HG03025 (cell line): ENCODE data around the gene ZNF71.

Experiments used
- ATAC-seq: cut with Tn5 transposase; IDR thresholded peaks from one replicate; pipeline ENCODE4 v1.9.1; 2021; ENCODE audit warnings: mild to moderate bottlenecking, moderate library complexity; ENCODE audit not compliant: unreplicated experiment, low FRiP score

The ZNF71 gene

GRCh38 chr19:56594783-56595547, at the start of gene ZNF71:
Gene ZNF71, plus strand, starts transcription at chr19:56595302. Its CDS starts 6,257 bp downstream, at chr19:56601559.
- ATAC-seq: peak; percentile 92

- no peak for ATAC-seq
Observed at GRCh38 chr19:56547535-56547934, 47.6 kb upstream of the ZNF71 start.

DNA sequence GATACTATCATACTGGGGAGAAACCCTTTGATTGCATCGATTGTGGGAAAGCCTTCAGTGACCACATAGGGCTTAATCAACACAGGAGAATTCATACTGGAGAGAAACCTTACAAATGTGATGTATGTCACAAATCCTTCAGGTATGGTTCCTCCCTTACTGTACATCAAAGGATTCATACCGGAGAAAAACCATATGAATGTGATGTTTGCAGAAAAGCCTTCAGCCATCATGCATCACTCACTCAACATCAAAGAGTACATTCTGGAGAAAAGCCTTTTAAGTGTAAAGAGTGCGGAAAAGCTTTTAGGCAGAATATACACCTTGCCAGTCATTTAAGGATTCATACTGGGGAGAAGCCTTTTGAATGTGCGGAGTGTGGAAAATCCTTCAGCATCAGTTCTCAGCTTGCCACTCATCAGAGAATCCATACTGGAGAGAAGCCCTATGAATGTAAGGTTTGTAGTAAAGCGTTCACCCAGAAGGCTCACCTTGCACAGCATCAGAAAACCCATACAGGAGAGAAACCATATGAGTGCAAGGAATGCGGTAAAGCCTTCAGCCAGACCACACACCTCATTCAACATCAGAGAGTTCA, 40.7 kb upstream of the ZNF71 start:
- no peak for ATAC-seq

- no peak for ATAC-seq
Observed at GRCh38 chr19:56562766-56563165, 32.3 kb upstream of the ZNF71 start.

DNA sequence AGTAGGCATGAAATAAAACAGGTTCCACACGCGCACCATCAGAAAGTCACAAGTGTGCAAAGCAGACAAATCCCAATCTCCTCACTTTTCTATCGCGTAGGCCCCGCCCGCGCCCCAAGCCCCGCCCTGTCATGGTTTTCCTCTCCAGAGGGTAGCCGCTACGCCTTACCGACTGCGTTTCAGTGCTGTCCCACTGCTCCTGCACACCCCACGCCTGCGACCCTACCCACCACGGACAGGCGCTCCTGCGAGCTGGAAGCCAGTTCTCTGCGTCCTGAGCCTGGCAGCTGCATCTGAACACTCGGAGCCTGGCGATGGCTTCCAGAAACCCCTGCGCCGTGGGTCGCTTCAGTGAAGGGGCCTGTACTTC, 28.2 kb upstream of the ZNF71 start:
- ATAC-seq: peak; percentile 21

- ATAC-seq: peak; percentile 94
Observed at GRCh38 chr19:56567274-56568120, 27.6 kb upstream of the ZNF71 start, which contains the start of gene ZNF470. Gene ZNF470, plus strand, starts transcription at chr19:56567468. Its CDS starts 2,844 bp downstream, at chr19:56570312.

- no peak for ATAC-seq
Observed at GRCh38 chr19:56572589-56572988, 22.5 kb upstream of the ZNF71 start.

DNA sequence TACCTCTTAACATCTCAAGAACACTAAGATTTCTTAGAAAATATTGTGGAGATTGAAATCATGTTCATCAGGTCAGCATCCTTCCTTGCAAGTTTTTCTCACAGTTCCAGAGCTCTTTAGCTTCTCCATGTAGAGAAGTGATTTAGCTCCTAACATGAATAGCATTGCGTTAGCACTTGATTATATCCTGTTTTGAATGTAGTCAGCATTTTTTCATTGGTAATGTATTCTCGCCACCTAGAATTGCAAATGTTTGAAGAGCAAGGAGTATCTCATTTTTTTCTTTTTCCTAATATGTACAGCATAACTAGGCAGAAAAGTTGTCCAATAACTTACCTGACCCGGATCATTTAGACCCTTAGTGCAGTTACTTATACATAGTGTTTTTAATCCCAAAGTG, 21.2 kb upstream of the ZNF71 start:
- ATAC-seq: no peak

DNA sequence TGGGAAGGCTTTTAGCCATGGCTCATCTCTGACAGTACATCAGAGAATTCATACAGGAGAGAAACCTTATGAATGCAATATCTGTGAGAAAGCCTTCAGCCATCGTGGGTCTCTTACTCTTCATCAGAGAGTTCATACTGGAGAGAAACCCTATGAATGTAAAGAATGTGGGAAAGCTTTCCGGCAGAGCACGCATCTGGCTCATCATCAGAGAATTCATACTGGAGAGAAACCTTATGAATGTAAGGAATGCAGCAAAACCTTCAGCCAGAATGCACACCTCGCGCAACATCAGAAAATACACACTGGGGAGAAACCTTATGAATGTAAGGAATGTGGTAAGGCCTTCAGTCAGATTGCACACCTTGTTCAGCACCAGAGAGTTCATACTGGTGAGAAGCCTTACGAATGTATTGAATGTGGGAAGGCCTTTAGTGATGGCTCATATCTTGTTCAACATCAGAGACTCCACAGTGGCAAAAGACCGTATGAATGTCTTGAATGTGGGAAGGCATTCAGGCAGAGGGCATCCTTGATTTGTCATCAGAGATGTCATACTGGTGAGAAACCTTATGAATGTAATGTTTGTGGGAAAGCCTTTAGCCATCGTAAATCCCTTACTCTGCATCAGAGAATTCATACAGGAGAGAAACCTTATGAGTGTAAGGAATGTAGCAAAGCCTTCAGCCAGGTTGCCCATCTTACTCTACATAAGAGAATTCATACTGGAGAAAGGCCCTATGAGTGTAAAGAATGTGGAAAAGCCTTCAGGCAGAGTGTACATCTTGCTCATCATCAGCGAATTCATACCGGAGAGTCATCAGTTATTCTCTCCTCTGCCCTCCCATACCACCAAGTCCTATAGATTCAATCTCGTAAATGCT, 17.1 kb upstream of the ZNF71 start:
- ATAC-seq: no peak

DNA sequence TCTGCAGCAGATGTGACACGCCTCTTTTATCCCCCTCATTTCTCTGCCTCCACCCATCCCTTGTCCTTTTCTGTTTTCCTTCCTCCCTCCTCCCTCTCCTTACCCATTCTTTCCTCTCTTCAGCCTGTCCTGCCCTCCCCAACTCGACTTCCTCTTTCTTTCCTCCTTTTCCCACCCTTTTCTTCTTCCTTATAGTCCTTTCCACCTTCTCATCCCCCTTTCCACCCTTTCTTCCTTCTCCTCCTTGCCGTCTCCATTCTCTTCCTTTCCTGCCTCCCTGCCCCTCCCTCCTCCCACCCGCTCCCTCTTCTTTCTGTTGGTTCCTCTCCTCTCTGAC, 688 bp upstream of the ZNF71 start:
- ATAC-seq: no peak

DNA sequence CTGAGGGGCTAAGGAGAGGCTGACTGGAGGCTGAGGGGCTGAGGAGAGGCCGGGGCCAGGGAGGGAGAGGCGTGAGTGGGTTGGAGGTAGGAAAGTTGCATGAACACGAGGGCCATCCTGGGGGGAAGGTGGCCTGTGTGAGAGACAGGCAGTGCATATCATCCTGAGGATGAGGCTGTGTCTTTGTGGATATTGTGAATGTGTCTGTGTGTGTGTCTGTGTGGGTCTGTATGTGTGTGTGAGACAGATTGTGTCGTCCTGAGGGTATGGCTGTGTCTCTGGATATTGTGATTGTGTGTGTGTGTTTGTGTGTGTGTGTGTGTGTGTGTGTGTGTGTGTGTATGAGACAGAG, 422 bp downstream of the ZNF71 start:
- no peak for ATAC-seq

DNA sequence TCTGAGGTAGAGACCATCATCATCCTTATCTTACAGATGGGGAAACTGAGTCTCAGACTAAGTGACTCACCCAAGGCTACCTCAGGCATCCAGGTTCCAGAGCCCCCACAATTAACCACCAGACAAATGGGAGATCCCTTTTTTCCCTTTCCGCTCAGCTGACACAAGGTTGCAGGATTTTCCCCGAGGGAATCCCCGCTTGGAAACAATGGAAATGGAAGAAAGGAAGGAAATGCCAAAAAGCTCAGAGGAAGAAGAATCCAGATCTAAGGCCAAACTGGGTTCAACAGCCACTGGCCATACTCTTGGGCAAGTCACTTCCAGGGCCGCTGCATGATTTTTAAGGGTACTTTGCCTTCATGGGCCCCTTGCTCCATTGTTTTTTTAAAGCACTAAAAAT, 1.6 kb downstream of the ZNF71 start:
- ATAC-seq: no peak

GRCh38 chr19:56597696-56598095, 2.6 kb downstream of the ZNF71 start:
- ATAC-seq: no peak

DNA sequence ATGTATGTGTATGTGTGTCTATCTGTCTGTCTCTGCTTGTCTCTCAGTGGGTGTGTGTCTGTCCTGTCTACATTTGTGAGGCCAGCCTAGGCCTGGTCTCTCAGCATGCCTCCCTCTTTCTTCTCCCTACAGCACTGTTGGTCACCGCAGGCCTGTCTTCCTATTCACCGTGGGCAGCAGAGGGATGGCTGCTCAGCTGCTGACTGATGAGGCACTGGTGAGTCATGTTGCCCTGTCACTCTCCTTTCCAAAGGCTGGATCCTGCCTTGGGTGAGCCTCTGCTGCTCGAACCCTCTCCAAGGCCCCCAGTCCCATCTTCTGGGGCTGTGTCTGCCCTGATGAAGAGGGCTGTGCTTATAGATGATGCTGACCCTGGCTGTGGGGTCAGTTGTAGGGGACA, 6.3 kb downstream of the ZNF71 start:
- no peak for ATAC-seq

- ATAC-seq: no peak
Observed at GRCh38 chr19:56603829-56604228, 8.7 kb downstream of the ZNF71 start.

GRCh38 chr19:56608274-56608964, 13.3 kb downstream of the ZNF71 start:
- ATAC-seq: no peak

- no peak for ATAC-seq
Observed at GRCh38 chr19:56611288-56611687, 16.2 kb downstream of the ZNF71 start.

DNA sequence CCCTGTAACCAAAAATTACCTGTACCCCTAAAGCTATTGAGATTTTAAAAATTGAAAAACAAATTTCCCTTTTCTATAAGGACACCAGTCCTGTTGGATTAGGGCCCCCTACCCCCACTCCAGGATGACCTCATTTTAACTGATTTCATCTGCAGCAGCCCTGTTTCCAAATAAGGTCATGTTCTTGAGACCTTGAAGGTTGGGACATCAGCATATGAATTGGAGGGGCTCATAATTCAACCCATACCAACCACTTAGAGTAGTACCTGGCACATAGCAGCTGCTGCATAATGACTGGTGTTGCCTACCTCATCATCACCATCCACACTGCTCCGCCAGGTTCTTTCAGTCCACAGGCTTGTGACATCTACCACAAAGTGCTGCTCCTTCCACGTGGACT, 17.6 kb downstream of the ZNF71 start:
- ATAC-seq: no peak

DNA sequence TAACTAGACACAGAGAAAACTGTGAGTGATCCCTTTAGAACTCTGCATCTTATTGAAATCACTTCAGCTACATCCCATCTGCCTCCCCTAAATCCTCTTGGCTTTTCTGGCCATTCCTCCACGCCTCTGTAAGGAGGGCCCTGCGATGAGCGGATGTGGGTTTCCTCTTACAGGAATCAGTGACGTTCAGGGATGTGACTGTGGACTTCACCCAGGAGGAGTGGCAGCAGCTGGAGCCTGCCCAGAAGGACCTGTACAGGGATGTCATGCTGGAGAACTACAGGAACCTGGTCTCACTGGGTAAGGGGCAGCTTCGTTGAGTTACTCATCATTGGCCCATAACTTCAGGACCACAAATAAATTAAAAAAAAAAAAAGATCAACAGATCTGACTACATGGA, 18.5 kb downstream of the ZNF71 start:
- ATAC-seq: no peak

GRCh38 chr19:56617531-56617930, 22.4 kb downstream of the ZNF71 start:
- ATAC-seq: no peak
